SJCRH30 (cell line): Measurements from ENCODE around the gene ZG16B. TPM values are rescaled to one million over a fixed set of nuclear protein-coding genes. Genes with fewer than 3 reads are reported as not detected.

Experiments used
- DNase-seq, 2 experiments: peaks; one replicate each; pipeline ENCODE4 v3.0.0-alpha.2; 2015 to 2020
- H3K27ac ChIP-seq: fragments of 250-450 bp; sonication (Bioruptor Pico); 2 replicates; pipeline ENCODE4 v1.5.1; 2020; ENCODE audit warnings: mild to moderate bottlenecking, moderate library complexity
- H3K27me3 ChIP-seq: fragments of 250-450 bp; sonication (Bioruptor Pico); 2 replicates; pipeline ENCODE4 v1.5.1; 2020; ENCODE audit warnings: mild to moderate bottlenecking, moderate library complexity
- H3K36me3 ChIP-seq: fragments of 250-450 bp; sonication (Bioruptor Pico); 2 replicates; pipeline ENCODE4 v1.5.1; 2020; ENCODE audit warnings: mild to moderate bottlenecking, moderate library complexity
- H3K4me1 ChIP-seq: fragments of 250-450 bp; sonication (Bioruptor Pico); 2 replicates; pipeline ENCODE4 v1.5.1; 2020; ENCODE audit warnings: mild to moderate bottlenecking, moderate library complexity
- H3K4me3 ChIP-seq: fragments of 250-450 bp; sonication (Bioruptor Pico); 2 replicates; pipeline ENCODE4 v1.5.1; 2020; ENCODE audit warnings: mild to moderate bottlenecking, moderate library complexity
- H3K9me3 ChIP-seq: fragments of 250-450 bp; sonication (Bioruptor Pico); replicated peaks from 2 replicates; pipeline ENCODE4 v1.5.1; 2020; ENCODE audit warnings: mild to moderate bottlenecking, moderate library complexity
- total RNA-seq: library from RNA; depleted of rRNA; stranded (reverse); fragments of >200 nt; shearing (Covaris generic); gene quantifications from 2 replicates; pipeline ENCODE4 v1.2.3, GENCODE V29; 2014

The ZG16B gene
- total RNA-seq, 1 experiment from 2014 or later: not detected

GRCh38 chr16:2855536-2855935 lies 25.4 kb downstream of the ZG16B start:
- no peaks in the 10 kb centered on the region for H3K27me3 ChIP-seq
- H3K27ac ChIP-seq: no peak overlapping the region
- H3K4me3 ChIP-seq: no peak overlapping the region

GRCh38 chr16:2856061-2856670 lies 26.1 kb downstream of the ZG16B start:
- H3K27me3 ChIP-seq: no peaks in the 10 kb centered on the region
- peaks cover 6% of the 10 kb centered on the region for H3K9me3 ChIP-seq
- DNase-seq: peak in 1 of 2 experiments; percentile 25
- H3K4me3 ChIP-seq: no peak overlapping the region
- no peak overlapping the region for H3K27ac ChIP-seq
- no peaks in the 10 kb centered on the region for H3K4me1 ChIP-seq
- no peaks in the 10 kb centered on the region for H3K36me3 ChIP-seq

More at GRCh38 chr16:2855536-2855935, 25.4 kb downstream of the ZG16B start:
- DNase-seq: no peak
- H3K4me1 ChIP-seq: no peaks in the 10 kb centered on the region
- no peaks in the 10 kb centered on the region for H3K36me3 ChIP-seq
- H3K9me3 ChIP-seq: peaks cover 3% of the 10 kb centered on the region; the same call in 1 of the 2 replicates

DNA sequence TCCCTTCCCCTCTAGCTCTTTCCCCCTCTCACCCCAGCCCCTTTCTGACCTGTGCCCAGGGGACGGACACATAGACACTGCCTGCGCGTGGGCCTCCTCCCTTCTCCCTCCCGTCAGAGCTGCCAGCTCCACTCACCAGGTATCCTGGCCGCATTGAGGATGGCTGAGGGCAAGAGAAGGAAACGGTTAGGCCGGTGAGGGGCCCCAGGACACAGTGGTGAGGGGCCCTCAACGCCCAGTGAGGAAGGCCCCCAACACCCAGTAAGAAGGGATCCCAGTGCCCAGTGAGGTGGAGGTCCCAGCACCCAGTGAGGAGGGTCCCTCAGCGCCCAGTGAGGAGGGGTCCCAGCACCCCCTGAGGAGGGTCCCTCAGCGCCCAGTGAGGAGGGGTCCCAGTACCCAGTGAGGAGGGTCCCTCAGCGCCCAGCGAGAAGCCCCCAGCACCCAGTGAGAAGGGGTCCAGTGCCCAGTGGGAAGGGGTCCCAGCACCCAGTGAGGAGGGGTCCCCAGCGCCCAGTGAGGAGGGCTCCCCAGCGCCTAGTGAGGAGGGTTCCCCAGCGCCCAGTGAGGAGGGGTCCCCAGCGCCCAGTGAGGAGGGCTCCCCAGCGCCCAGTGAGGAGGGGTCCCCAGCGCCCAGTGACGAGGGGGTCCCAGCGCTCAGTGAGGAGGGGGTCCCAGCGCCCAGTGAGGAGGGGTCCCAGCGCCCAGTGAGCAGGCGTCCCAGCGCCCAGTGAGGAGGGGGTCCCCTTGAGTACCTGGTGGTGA lies 26.8 kb downstream of the ZG16B start:
- Histone ChIP-seq H3K9me3 (peaks cover 6% of the 10 kb centered on the region), H3K27me3 (no peaks in the 10 kb centered on the region), H3K4me3 (no peak overlapping the region), H3K36me3 (no peaks in the 10 kb centered on the region), H3K4me1 (no peaks in the 10 kb centered on the region), H3K27ac (no peak overlapping the region)
- DNase-seq: no peak

GRCh38 chr16:2857451-2858244 lies 27.5 kb downstream of the ZG16B start, which contains the start of gene PRSS22:
Gene PRSS22 (minus strand): TSS chr16:2858170. CDS start chr16:2858104, 66 bp downstream.
- no peaks in the 10 kb centered on the region for H3K27me3 ChIP-seq
- H3K4me3 ChIP-seq: no peak within 1 kb of the TSS
- H3K36me3 ChIP-seq: no peaks in the 10 kb centered on the region
- no peak for DNase-seq
- peaks cover 6% of the 10 kb centered on the region for H3K9me3 ChIP-seq
- no peak within 1 kb of the TSS for H3K27ac ChIP-seq
- no peaks in the 10 kb centered on the region for H3K4me1 ChIP-seq

DNA sequence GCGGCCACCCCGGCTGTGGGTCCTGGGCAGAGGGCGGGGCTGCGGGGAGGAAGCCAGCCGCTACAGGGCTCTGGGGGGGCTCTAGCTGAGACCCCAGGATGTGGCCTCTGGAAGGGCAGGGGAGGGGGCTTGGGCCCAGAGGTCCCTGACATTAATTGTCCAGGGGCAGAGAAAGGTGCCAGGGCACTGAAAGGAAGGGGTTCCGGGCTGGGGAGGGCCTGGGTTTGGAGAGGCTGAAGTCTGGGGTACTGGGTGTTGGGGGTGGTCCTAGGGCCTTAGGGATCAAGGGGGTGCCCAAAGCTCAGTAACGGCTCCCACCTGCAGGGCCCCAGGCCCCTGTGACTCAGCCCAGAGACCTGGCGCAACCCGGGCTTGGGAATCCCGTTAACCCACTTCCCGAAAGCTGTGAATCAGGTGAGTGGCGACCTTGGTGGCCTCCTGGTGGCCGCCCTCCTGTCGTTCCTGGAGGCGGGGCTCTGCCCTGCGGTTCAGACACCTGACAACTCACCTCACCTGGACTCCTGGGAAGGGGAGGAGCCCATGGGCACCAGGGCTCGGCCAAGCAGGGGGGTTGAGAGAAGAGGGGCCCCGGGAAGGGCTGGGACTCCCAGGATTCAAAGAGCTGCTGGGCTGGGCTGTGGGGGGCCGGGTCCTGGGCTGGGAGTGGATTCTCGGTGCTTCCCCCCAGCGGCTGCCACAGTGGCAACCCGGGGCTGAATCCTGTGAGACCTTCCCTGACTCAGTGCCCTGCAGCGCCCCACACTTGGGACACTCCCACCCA lies 28.3 kb downstream of the ZG16B start:
- Histone ChIP-seq H3K36me3 (no peaks in the 10 kb centered on the region), H3K4me1 (no peaks in the 10 kb centered on the region), H3K27ac (no peak overlapping the region), H3K4me3 (no peak overlapping the region), H3K9me3 (peaks cover 6% of the 10 kb centered on the region), H3K27me3 (no peaks in the 10 kb centered on the region)
- no peak for DNase-seq

GRCh38 chr16:2859686-2860265 lies 29.7 kb downstream of the ZG16B start:
- Histone ChIP-seq H3K36me3 (no peaks in the 10 kb centered on the region), H3K27me3 (no peaks in the 10 kb centered on the region), H3K4me1 (no peaks in the 10 kb centered on the region), H3K9me3 (peaks cover 3% of the 10 kb centered on the region; the same call in 1 of the 2 replicates), H3K27ac (no peak overlapping the region), H3K4me3 (no peak overlapping the region)
- DNase-seq: no peak

- DNase-seq: peak in 1 of 2 experiments; percentile 46
- Histone ChIP-seq H3K9me3 (peaks cover 3% of the 10 kb centered on the region; the same call in 1 of the 2 replicates), H3K27ac (no peak overlapping the region), H3K4me1 (no peaks in the 10 kb centered on the region), H3K27me3 (no peaks in the 10 kb centered on the region), H3K36me3 (no peaks in the 10 kb centered on the region), H3K4me3 (no peak overlapping the region)
Measured at GRCh38 chr16:2860826-2861567, 30.9 kb downstream of the ZG16B start.

- H3K4me1 ChIP-seq: peaks cover 5% of the 10 kb centered on the region; the same call in 1 of the 2 replicates
- DNase-seq: no peak
- H3K9me3 ChIP-seq: peaks cover 3% of the 10 kb centered on the region; the same call in 1 of the 2 replicates
- H3K27ac ChIP-seq: no peak overlapping the region
- no peak overlapping the region for H3K4me3 ChIP-seq
- H3K36me3 ChIP-seq: no peaks in the 10 kb centered on the region
- no peaks in the 10 kb centered on the region for H3K27me3 ChIP-seq
Measured at GRCh38 chr16:2865651-2866050, 35.5 kb downstream of the ZG16B start.

DNA sequence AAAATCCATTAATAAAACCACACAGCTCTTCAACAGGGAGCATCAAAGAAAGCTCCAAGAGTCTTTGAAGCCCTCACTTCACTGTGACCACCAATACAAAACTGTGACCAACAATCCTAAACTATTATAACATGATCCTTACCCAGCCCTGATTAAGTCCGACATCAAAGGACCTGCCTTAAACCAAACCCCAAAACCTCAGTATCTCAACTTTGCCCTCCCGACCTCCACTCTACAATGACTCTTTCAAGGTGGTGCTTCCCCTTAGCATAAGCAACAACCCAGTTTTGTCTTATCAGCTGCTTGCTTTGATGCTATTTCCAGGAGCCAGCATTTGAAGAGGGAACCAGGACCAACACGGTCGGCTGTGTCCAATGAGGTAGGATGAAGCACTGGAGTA lies 36.3 kb downstream of the ZG16B start:
- no peak for DNase-seq

GRCh38 chr16:2867661-2867986 lies 37.5 kb downstream of the ZG16B start:
- no peaks in the 10 kb centered on the region for H3K9me3 ChIP-seq
- no peaks in the 10 kb centered on the region for H3K36me3 ChIP-seq
- no peak for DNase-seq
- H3K27ac ChIP-seq: peak overlapping the region; percentile 85
- no peaks in the 10 kb centered on the region for H3K27me3 ChIP-seq
- H3K4me1 ChIP-seq: peaks cover 5% of the 10 kb centered on the region; the same call in 1 of the 2 replicates
- H3K4me3 ChIP-seq: peak overlapping the region; percentile 84

More for the DNA sequence above, 36.3 kb downstream of the ZG16B start:
- peaks cover 5% of the 10 kb centered on the region; the same call in 1 of the 2 replicates for H3K4me1 ChIP-seq
- H3K4me3 ChIP-seq: no peak overlapping the region
- H3K27me3 ChIP-seq: no peaks in the 10 kb centered on the region
- no peak overlapping the region for H3K27ac ChIP-seq
- no peaks in the 10 kb centered on the region for H3K36me3 ChIP-seq
- H3K9me3 ChIP-seq: no peaks in the 10 kb centered on the region

GRCh38 chr16:2867987-2868789 lies 38.1 kb downstream of the ZG16B start:
- peak; percentile 90 to 94 for DNase-seq
- Histone ChIP-seq H3K27me3 (no peaks in the 10 kb centered on the region), H3K4me1 (peaks cover 5% of the 10 kb centered on the region), H3K27ac (peak overlapping the region; percentile 85), H3K36me3 (no peaks in the 10 kb centered on the region), H3K9me3 (no peaks in the 10 kb centered on the region), H3K4me3 (peak overlapping the region; percentile 84)

GRCh38 chr16:2871926-2872325 lies 41.8 kb downstream of the ZG16B start:
- H3K27ac ChIP-seq: no peak overlapping the region
- no peaks in the 10 kb centered on the region for H3K36me3 ChIP-seq
- H3K9me3 ChIP-seq: no peaks in the 10 kb centered on the region
- DNase-seq: no peak
- H3K27me3 ChIP-seq: no peaks in the 10 kb centered on the region
- no peak overlapping the region for H3K4me3 ChIP-seq
- peaks cover 16% of the 10 kb centered on the region for H3K4me1 ChIP-seq
